Measurements from ENCODE around the gene ESPN.
"Not testable (repeated sequence)": the region's sequence is repeated elsewhere in the genome, so short reads cannot be mapped to it uniquely, and the experiment has no call there.

The ESPN gene

GRCh38 chr1:6424619-6425593, at the start of gene ESPN:
ESPN (plus strand) TSS chr1:6424776; CDS start chr1:6424956, 180 bp downstream.
- DNase-seq: peak in 1 of 6 experiments; percentile 11

GRCh38 chr1:6378096-6378746, 46.4 kb upstream of the ESPN start:
- no peak for DNase-seq

GRCh38 chr1:6380037-6380436, 44.5 kb upstream of the ESPN start:
- DNase-seq: no peak

GRCh38 chr1:6384135-6384534, 40.4 kb upstream of the ESPN start:
- no peak for DNase-seq

GRCh38 chr1:6384962-6385361, 39.6 kb upstream of the ESPN start:
- DNase-seq: no peak

- DNase-seq: no peak
These were observed 38.9 kb upstream of the ESPN start for GRCh38 chr1:6385488-6386191.

- no peak for DNase-seq
These were observed 38.1 kb upstream of the ESPN start for GRCh38 chr1:6386371-6386949.

GRCh38 chr1:6389971-6390370, 34.6 kb upstream of the ESPN start:
- DNase-seq: no peak

- peak in 1 of 6 experiments; percentile 22 for DNase-seq
These were observed 32.4 kb upstream of the ESPN start for GRCh38 chr1:6391951-6392808.

GRCh38 chr1:6392809-6393399, 31.7 kb upstream of the ESPN start:
- no peak for DNase-seq

- peak; percentile 85 to 94 (median 87) for DNase-seq
These were observed 31.0 kb upstream of the ESPN start, which contains the start of gene ACOT7 for GRCh38 chr1:6393400-6394187. ACOT7 (minus strand) TSS chr1:6393767; CDS start chr1:6393399, 368 bp downstream.

GRCh38 chr1:6395130-6395529, 29.4 kb upstream of the ESPN start:
- not testable (repeated sequence) for DNase-seq

GRCh38 chr1:6395781-6396244, 28.8 kb upstream of the ESPN start:
- DNase-seq: not testable (repeated sequence)

GRCh38 chr1:6396998-6397397, 27.6 kb upstream of the ESPN start:
- DNase-seq: no peak

- DNase-seq: no peak
These were observed 26.6 kb upstream of the ESPN start for GRCh38 chr1:6397844-6398441.

GRCh38 chr1:6399294-6399693, 25.3 kb upstream of the ESPN start:
- DNase-seq: no peak

- no peak for DNase-seq
These were observed 22.9 kb upstream of the ESPN start for GRCh38 chr1:6401673-6402072.

GRCh38 chr1:6408023-6408422, 16.6 kb upstream of the ESPN start:
- DNase-seq: no peak

- DNase-seq: no peak
These were observed 15.5 kb upstream of the ESPN start for GRCh38 chr1:6409053-6409452.

GRCh38 chr1:6409733-6410132, 14.8 kb upstream of the ESPN start:
- DNase-seq: no peak
